Liver (tissue), 9 donors: Measurements from ENCODE around the gene COMMD1. TPM values are rescaled to one million over a fixed set of nuclear protein-coding genes. Genes with fewer than 3 reads are reported as not detected.

Experiments
- DNase-seq: peaks from one replicate; pipeline ENCODE4 v3.0.0-alpha.2; 2017; ENCODE audit warnings: low spot score
- H3K27ac ChIP-seq, 2 donors: one replicate each; pipeline ENCODE4 v1.7.0; 2013; ENCODE audit warnings: inconsistent platforms in 2 of 2, low read length in 2 of 2, control low read depth in 1 of 2, low read depth in 1 of 2, mild to moderate bottlenecking in 1 of 2
- H3K27me3 ChIP-seq, 4 donors: one replicate each; pipeline versions ENCODE4 v1.6.1 to v1.7.0; 2013; ENCODE audit warnings: low read length in 3 of 4, inconsistent platforms in 1 of 4, mild to moderate bottlenecking in 1 of 4, moderate library complexity in 1 of 4; ENCODE audit not compliant: control insufficient read depth in 4 of 4, insufficient read depth in 4 of 4
- H3K36me3 ChIP-seq, 4 donors: one replicate each; pipeline versions ENCODE4 v1.6.1 to v1.7.0; 2013; ENCODE audit warnings: low read length in 3 of 4, mild to moderate bottlenecking in 3 of 4, low read depth in 1 of 4, moderate library complexity in 1 of 4; ENCODE audit not compliant: control insufficient read depth in 4 of 4, insufficient read depth in 3 of 4
- H3K4me1 ChIP-seq, 4 donors: one replicate each; pipeline versions ENCODE4 v1.6.1 to v1.7.0; 2013; ENCODE audit warnings: low read length in 3 of 4, mild to moderate bottlenecking in 3 of 4, moderate library complexity in 1 of 4; ENCODE audit not compliant: control insufficient read depth in 4 of 4, insufficient read depth in 4 of 4
- H3K4me3 ChIP-seq, 3 donors: one replicate each; pipeline versions ENCODE4 v1.6.1 to v1.7.0; 2013; ENCODE audit warnings: low read length in 3 of 3, control low read depth in 1 of 3, low read depth in 1 of 3, mild to moderate bottlenecking in 1 of 3
- H3K9ac ChIP-seq, 2 donors: one replicate each; pipeline ENCODE4 v1.7.0; 2013; ENCODE audit warnings: low read length in 2 of 2, mild to moderate bottlenecking in 2 of 2, moderate library complexity in 2 of 2, control low read depth in 1 of 2, low read depth in 1 of 2
- H3K9me3 ChIP-seq, 4 donors: one replicate each; pipeline versions ENCODE4 v1.6.1 to v1.7.0; 2013; ENCODE audit warnings: low read length in 3 of 4; ENCODE audit not compliant: control insufficient read depth in 4 of 4
- CTCF ChIP-seq: fragments of 150-350 bp; IDR thresholded peaks from 2 replicates; pipeline ENCODE4 v1.5.1; 2017; ENCODE audit warnings: improper control_type of control experiment, low read depth, low read length; ENCODE audit not compliant: missing input control
- FOXA1 ChIP-seq: IDR thresholded peaks from 2 replicates; pipeline ENCODE4 v1.6.1; 2016; ENCODE audit warnings: antibody characterized with exemption
- HNF4A ChIP-seq, 2 donors: conservative IDR thresholded peaks; 2 replicates each; pipeline ENCODE4 v1.6.1; 2016; ENCODE audit warnings: antibody characterized with exemption in 2 of 2, mild to moderate bottlenecking in 2 of 2
- MAX ChIP-seq: IDR thresholded peaks from 2 replicates; pipeline ENCODE4 v1.6.1; 2016; ENCODE audit warnings: antibody characterized with exemption
- REST ChIP-seq: IDR thresholded peaks from 2 replicates; pipeline ENCODE4 v1.6.1; 2016; ENCODE audit warnings: antibody characterized with exemption, mild to moderate bottlenecking
- RXRA ChIP-seq, 2 donors: IDR thresholded peaks; 2 replicates each; pipeline ENCODE4 v1.6.1; 2017 to 2018; ENCODE audit warnings: antibody characterized with exemption in 2 of 2, mild to moderate bottlenecking in 1 of 2
- SP1 ChIP-seq: IDR thresholded peaks from 2 replicates; pipeline ENCODE4 v1.6.1; 2018; ENCODE audit warnings: antibody characterized with exemption, mild to moderate bottlenecking
- YY1 ChIP-seq: IDR thresholded peaks from 2 replicates; pipeline ENCODE4 v1.6.1; 2016; ENCODE audit warnings: antibody characterized with exemption, mild to moderate bottlenecking
- ZBTB33 ChIP-seq: IDR thresholded peaks from 2 replicates; pipeline ENCODE4 v1.6.1; 2016; ENCODE audit warnings: antibody characterized with exemption
- WGBS: extraction: QIAGEN DNeasy Blood & Tissue Kit; methylation state at CpG from one replicate; pipeline ENCODE4 v1.1.7; 2013; 5-methylcytosine and 5-hydroxymethylcytosine counted together
- polyA plus RNA-seq, 2 donors: library from polyadenylated mRNA; stranded (reverse) in 1 of 2; unstranded in 1 of 2; fragments of 200-250 nt in 1 of 2; fragments of >200 nt in 1 of 2; fragmentation: Nextera tagmentation in 1 of 2; extraction: Ambion mirVana in 1 of 2; gene quantifications; one replicate each; pipeline versions ENCODE4 v1.2.1 to v1.2.3, GENCODE V29; 2013 to 2015
- total RNA-seq, 2 donors: library from RNA; depleted of rRNA; stranded (reverse); fragments of >200 nt; gene quantifications; one replicate each; pipeline ENCODE4 v1.2.3, GENCODE V29; 2014
- donor health status: healthy.
- donor health status: healthy.
- donor health status: healthy.
- donor health status: healthy.
- donor health status: healthy.

Gene COMMD1
- total and polyA plus RNA-seq, 4 donors = 17.4 to 47.9 (median 20.7) TPM

GRCh38 chr2:61926531-61927477, 21.3 kb downstream of the COMMD1 start:
- H3K27ac ChIP-seq = no peak overlapping the region
- 86% methylated on average over 8 of the region's 8 CpGs for WGBS
- no peak overlapping the region for H3K9ac ChIP-seq

More at GRCh38 chr2:61926531-61927477, 21.3 kb downstream of the COMMD1 start:
- no peaks in the 10 kb centered on the region for H3K4me1 ChIP-seq
- H3K4me3 ChIP-seq = no peak overlapping the region
- H3K27me3 ChIP-seq = no peaks in the 10 kb centered on the region
- DNase-seq = no peak
- H3K9me3 ChIP-seq = no peaks in the 10 kb centered on the region
- TF ChIP-seq REST (no peak), CTCF (no peak), MAX (no peak), SP1 (no peak), YY1 (no peak), ZBTB33 (no peak), HNF4A (conservative IDR thresholded peaks at IDR 0.05) (no peak), FOXA1 (no peak), RXRA (IDR thresholded peaks at IDR 0.05) (no peak)
- peaks cover 0 to 3% (median 0%) of the 10 kb centered on the region in 4 donors for H3K36me3 ChIP-seq
